Skeletal muscle cell (primary cell): Measurements from ENCODE around the gene LOXL3.
A peak's percentile ranks its signal among the peaks of the same experiment; 100 is the strongest.

Source experiments
- DNase-seq: peaks from one replicate; pipeline ENCODE4 v3.0.0-alpha.2; 2010; ENCODE audit warnings: low read depth
- H3K4me3 ChIP-seq: 2 replicates; pipeline ENCODE4 v1.5.1; 2011; ENCODE audit warnings: low read depth, mild to moderate bottlenecking, control low read depth, low read length, moderate library complexity

Gene LOXL3

DNA sequence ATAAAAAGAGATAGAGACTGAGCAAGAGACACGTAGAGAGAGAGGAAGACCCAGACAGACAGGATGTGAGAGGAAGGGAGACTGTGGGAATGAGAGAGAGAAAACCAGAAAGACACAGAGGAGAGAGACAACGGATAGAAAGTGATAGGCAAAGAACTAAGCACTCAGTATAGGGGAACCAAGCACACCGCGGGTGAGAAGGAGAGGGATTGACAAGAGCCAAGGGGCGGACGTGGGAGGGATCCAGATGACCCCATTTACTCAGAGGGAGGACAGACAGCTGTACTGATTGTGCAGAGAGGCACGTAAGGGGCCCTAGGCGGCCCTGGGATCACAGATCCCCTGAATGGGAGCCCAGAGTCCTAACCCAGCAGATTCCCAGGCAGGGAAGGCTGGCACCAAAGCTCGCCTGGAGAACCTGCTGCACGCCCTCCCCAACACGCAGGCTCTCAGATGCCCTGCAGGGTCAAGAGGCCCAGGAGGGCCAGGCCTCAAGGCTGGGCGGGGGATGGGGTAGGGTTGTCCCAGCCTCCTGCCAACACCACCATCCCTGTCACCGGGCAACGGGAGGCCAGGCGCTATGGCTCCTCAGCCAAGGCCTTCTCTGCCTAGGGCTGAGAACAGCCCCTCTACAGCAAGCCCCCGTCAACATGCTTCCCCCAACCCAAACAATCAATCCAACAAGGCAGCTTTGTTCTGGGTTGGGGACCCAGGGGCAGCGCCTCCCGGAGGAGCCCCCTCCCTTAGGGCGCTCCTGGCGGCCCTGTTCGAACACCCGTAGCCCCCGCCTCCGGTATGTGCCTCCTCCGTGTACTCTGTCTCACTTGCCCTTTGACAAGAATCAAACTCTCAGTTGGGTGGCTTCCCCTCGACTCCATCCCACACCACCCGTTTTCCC, 579 bp downstream of the LOXL3 start:
- DNase-seq, result no peak
- peak overlapping the region; percentile 93 for H3K4me3 ChIP-seq

- no peak for DNase-seq
- peak overlapping the region; percentile 93 for H3K4me3 ChIP-seq
These were observed 1.5 kb downstream of the LOXL3 start for GRCh38 chr2:74551942-74552913.

DNA sequence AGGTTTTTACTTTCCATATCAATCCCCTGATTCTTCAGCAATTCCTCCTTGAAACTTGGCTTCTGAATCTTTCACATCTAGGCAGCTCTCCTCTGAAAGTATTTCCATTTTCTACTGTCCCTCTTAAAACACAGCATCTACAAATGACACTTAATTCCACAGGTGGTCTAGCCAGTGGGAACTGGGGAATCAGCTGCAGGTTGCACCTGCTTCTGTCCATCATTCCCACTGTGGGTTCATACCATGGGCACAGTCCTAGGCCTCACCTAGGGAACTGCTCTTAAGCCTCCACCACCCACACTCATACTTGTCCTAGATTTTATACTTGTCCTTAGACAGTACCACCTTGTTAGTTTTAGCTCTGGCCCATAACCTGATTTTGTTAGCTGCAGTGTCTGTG, 2.2 kb downstream of the LOXL3 start:
- DNase-seq, result no peak
- no peak overlapping the region for H3K4me3 ChIP-seq

GRCh38 chr2:74550231-74550630, 3.5 kb downstream of the LOXL3 start:
- DNase-seq, result no peak
- no peak overlapping the region for H3K4me3 ChIP-seq

- DNase-seq, result no peak
- H3K4me3 ChIP-seq, result peak overlapping the region; percentile 64
These were observed 4.6 kb downstream of the LOXL3 start for GRCh38 chr2:74548900-74549826.

- H3K4me3 ChIP-seq, result peak overlapping the region; percentile 64
- no peak for DNase-seq
These were observed 5.3 kb downstream of the LOXL3 start for GRCh38 chr2:74548285-74548899.

DNA sequence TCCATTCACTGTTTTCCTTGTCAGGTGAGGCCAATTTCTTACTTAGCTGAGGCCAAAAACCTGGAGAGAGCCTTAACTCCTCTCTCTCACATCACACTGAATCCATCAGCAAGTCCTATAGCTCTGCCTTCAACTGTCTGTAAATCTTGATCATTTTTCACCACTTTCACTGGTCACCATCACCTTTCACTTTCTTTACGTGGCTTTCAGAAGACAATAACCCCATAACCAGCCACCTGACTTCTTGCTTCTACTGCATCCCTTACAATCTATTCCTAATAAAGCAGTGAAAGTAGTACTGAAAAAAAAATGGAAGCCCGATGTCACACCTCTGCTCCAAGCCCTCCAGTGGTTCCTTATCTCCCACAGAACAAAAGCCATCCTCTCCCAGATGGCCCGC, 7.7 kb downstream of the LOXL3 start:
- DNase-seq, result no peak
- H3K4me3 ChIP-seq, result no peak overlapping the region

GRCh38 chr2:74544634-74545033, 9.1 kb downstream of the LOXL3 start:
- no peak for DNase-seq
- no peak overlapping the region for H3K4me3 ChIP-seq

- H3K4me3 ChIP-seq, result no peak overlapping the region
- DNase-seq, result no peak
These were observed 10.8 kb downstream of the LOXL3 start for GRCh38 chr2:74542978-74543377.

DNA sequence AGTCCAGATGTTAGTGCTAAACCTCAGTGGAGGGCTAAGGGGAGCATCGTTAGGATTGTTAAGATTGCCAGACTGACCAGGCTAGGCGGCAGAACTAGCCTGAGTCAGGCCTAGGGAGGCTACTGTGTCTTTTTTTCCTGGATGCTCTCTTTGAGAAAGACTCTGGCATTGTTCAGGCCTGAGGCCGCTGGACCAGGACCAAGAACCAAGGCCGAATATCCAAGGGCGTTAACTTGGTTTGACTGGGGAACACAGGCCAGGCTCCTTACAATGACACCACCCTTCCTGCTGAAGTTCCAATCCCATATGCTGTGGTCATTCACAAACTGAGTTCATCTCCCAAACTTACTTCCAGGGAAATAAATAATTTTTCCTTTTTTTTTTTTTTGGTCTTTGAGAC, 13.5 kb downstream of the LOXL3 start:
- H3K4me3 ChIP-seq, result no peak overlapping the region

GRCh38 chr2:74538881-74539339, 14.8 kb downstream of the LOXL3 start:
- no peak for DNase-seq
- H3K4me3 ChIP-seq, result no peak overlapping the region

More for the DNA sequence above, 13.5 kb downstream of the LOXL3 start:
- no peak for DNase-seq

- DNase-seq, result no peak
These were observed 16.6 kb downstream of the LOXL3 start for GRCh38 chr2:74537140-74537539.

GRCh38 chr2:74536166-74536950, 17.4 kb downstream of the LOXL3 start:
- no peak overlapping the region for H3K4me3 ChIP-seq
- no peak for DNase-seq

More at GRCh38 chr2:74537140-74537539, 16.6 kb downstream of the LOXL3 start:
- no peak overlapping the region for H3K4me3 ChIP-seq

- DNase-seq, result no peak
- H3K4me3 ChIP-seq, result no peak overlapping the region
These were observed 18.2 kb downstream of the LOXL3 start for GRCh38 chr2:74535440-74535965.

GRCh38 chr2:74534411-74534810, 19.3 kb downstream of the LOXL3 start:
- H3K4me3 ChIP-seq, result no peak overlapping the region
- DNase-seq, result no peak

GRCh38 chr2:74533464-74533863, 20.3 kb downstream of the LOXL3 start:
- no peak overlapping the region for H3K4me3 ChIP-seq
- no peak for DNase-seq

DNA sequence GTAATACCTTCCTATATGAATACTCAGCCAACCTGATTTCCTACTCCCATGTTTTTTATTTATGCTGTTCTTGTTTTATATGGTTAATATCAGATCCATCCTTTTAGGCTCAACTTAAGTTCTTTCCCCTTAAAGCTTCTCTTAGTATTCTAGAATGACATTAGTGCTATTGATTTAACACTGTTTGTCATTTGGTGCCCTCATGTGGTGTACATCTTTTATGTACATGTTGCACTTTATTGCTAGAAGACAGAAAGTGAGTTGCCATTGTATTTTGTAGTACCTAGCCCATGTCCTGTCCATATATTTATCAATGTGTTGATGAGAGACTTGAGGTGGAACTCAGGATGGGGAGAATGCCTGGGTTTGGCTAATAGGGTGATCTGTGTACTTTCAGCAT, 21.5 kb downstream of the LOXL3 start:
- no peak for DNase-seq
- no peak overlapping the region for H3K4me3 ChIP-seq

GRCh38 chr2:74531666-74532065, 22.1 kb downstream of the LOXL3 start:
- no peak overlapping the region for H3K4me3 ChIP-seq
- no peak for DNase-seq
